K562 (cell line): ENCODE results near the gene DVL3. TPM values are rescaled to one million over a fixed set of nuclear protein-coding genes. Genes with fewer than 3 reads are reported as not detected.

Experiments
- BCOR ChIP-seq: fragments of 450-650 bp; IDR thresholded peaks from 2 replicates; pipeline ENCODE4 v1.6.1; 2016
- CUX1 ChIP-seq: fragments of 200-800 bp; sonication (Bioruptor generic); IDR thresholded peaks from 2 replicates; pipeline ENCODE4 v1.6.1; 2016; ENCODE audit warnings: missing genetic modification characterization, missing compliant biosample characterization
- ELF2 ChIP-seq: fragments of 250-450 bp; sonication (Bioruptor Pico); IDR thresholded peaks from 2 replicates; pipeline ENCODE4 v1.5.0; 2021; ENCODE audit warnings: mild to moderate bottlenecking
- HDAC2 ChIP-seq: fragments of 450-650 bp; IDR thresholded peaks from 2 replicates; pipeline ENCODE4 v1.6.1; 2016; ENCODE audit warnings: mild to moderate bottlenecking
- IFI16 ChIP-seq: fragments of 250-450 bp; sonication (Bioruptor Pico); IDR thresholded peaks from 2 replicates; pipeline ENCODE4 v2.1.2; 2022; ENCODE audit warnings: mild to moderate bottlenecking, inconsistent platforms
- KAT7 ChIP-seq: sonication (generic); formaldehyde crosslinking; IDR thresholded peaks from 2 replicates; pipeline ENCODE4 v1.8.0; 2022; ENCODE audit warnings: missing genetic modification reagents, mild to moderate bottlenecking, borderline replicate concordance
- TEAD1 ChIP-seq, 2 experiments: fragments of 450-650 bp in 1 of 2; sonication (generic) in 1 of 2; formaldehyde crosslinking; IDR thresholded peaks; 2 replicates each; pipeline versions ENCODE4 v1.4.0 to v1.8.0; 2020 to 2022; ENCODE audit warnings: mild to moderate bottlenecking in 2 of 2, missing genetic modification reagents in 1 of 2
- THAP7 ChIP-seq: fragments of 250-450 bp; sonication (Bioruptor Pico); IDR thresholded peaks from 2 replicates; pipeline ENCODE4 v1.5.0; 2021
- ZBTB43 ChIP-seq: sonication (generic); formaldehyde crosslinking; IDR thresholded peaks from 2 replicates; pipeline ENCODE4 v1.8.0; 2023; ENCODE audit warnings: mild to moderate bottlenecking, missing genetic modification reagents
- polyA plus RNA-seq, 8 experiments: library from polyadenylated mRNA; depleted of rRNA in 4 of 8; stranded (reverse) in 5 of 8; unstranded in 3 of 8; fragments of >200 nt; fragmentation: Nextera tagmentation in 2 of 8; fragmentation: Illumina TruSeq in 1 of 8; extraction: Ambion mirVana in 2 of 8; extraction: Trizol in 1 of 8; gene quantifications; 2 replicates each; pipeline versions ENCODE4 v1.2.1 to v1.2.3, GENCODE V29; 2011 to 2014; ENCODE audit warnings: inconsistent platforms in 1 of 8, missing spikeins in 1 of 8
- total RNA-seq, 7 experiments: library from RNA; depleted of rRNA in 6 of 7; stranded (reverse); fragments of >200 nt in 6 of 7; fragmentation: Illumina TruSeq in 2 of 7; extraction: Trizol in 2 of 7; gene quantifications; 2 replicates each; pipeline versions ENCODE4 v1.2.1 to v1.2.3, GENCODE V29; 2011 to 2021; ENCODE audit warnings: low replicate concordance in 1 of 7
- TF ChIP-seq, protein P1 (sequence below): fragments of 450-650 bp; IDR thresholded peaks from 2 replicates; pipeline ENCODE4 v1.6.1; 2018; ENCODE audit not compliant: partially characterized antibody
- TF ChIP-seq, protein P2 (sequence below): fragments of 450-650 bp; IDR thresholded peaks from 2 replicates; pipeline ENCODE4 v1.6.1; 2016; ENCODE audit warnings: antibody characterized with exemption
- TF ChIP-seq, protein P3 (sequence below), 2 experiments: fragments of 450-650 bp in 1 of 2; sonication (generic) in 1 of 2; formaldehyde crosslinking; conservative IDR thresholded peaks; 2 replicates each; pipeline versions ENCODE4 v1.4.0 to v1.8.1; 2020 to 2022; ENCODE audit warnings: mild to moderate bottlenecking in 1 of 2, missing genetic modification reagents in 1 of 2

DVL3 gene
- total and polyA plus RNA-seq, 9 of the 15 experiments (the other 6 are each of a cell fraction or from before 2014, with no cell fraction given), result 3.1 to 57.9 (median 20.1) TPM

DNA sequence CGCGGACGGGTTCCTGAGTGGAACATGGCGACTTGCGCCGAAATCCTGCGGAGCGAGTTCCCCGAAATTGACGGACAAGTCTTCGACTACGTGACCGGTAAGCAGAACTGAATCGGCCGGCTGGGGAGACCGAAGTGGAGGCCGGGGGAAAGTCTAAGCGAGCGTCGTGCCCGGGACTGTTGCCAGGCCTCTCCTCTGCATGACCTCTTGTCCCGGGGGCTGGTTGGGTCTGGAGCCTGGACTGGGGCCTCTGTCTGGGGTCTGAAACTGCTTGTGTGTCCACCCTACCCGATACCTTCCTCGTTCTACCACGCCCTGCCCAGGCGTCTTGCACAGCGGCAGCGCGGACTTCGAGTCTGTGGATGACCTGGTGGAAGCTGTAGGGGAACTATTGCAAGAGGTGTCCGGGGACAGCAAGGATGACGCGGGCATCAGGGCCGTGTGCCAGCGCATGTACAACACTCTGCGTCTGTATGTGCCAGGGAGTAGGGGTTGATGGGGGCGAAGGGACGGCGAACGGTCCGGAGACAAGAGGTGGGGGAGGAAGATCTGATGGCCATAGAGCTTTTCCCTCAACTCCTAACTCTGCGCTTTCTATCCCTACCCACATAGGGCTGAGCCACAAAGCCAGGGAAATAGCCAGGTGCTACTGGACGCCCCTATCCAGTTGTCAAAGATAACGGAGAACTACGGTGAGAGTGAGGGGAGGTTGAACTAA, 31.2 kb downstream of the DVL3 start, which contains the start of gene ABCF3 (continued):
- no peak for TF ChIP-seq CUX1
- TF ChIP-seq ZBTB43 (CRISPR knock-in tag), result peak; percentile 84; the same call in 1 of the 2 replicates
- TF ChIP-seq, protein P1, sequence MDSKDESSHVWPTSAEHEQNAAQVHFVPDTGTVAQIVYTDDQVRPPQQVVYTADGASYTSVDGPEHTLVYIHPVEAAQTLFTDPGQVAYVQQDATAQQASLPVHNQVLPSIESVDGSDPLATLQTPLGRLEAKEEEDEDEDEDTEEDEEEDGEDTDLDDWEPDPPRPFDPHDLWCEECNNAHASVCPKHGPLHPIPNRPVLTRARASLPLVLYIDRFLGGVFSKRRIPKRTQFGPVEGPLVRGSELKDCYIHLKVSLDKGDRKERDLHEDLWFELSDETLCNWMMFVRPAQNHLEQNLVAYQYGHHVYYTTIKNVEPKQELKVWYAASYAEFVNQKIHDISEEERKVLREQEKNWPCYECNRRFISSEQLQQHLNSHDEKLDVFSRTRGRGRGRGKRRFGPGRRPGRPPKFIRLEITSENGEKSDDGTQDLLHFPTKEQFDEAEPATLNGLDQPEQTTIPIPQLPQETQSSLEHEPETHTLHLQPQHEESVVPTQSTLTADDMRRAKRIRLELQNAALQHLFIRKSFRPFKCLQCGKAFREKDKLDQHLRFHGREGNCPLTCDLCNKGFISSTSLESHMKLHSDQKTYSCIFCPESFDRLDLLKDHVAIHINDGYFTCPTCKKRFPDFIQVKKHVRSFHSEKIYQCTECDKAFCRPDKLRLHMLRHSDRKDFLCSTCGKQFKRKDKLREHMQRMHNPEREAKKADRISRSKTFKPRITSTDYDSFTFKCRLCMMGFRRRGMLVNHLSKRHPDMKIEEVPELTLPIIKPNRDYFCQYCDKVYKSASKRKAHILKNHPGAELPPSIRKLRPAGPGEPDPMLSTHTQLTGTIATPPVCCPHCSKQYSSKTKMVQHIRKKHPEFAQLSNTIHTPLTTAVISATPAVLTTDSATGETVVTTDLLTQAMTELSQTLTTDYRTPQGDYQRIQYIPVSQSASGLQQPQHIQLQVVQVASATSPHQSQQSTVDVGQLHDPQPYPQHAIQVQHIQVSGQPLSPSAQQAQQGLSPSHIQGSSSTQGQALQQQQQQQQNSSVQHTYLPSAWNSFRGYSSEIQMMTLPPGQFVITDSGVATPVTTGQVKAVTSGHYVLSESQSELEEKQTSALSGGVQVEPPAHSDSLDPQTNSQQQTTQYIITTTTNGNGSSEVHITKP, result peak; percentile 22
- no peak for TF ChIP-seq ELF2 (CRISPR knock-in tag)
- peak in 1 of 2 experiments; percentile 64; a peak in 1 of 4 replicates for TF ChIP-seq TEAD1 (CRISPR knock-in tag; IDR thresholded peaks at IDR 0.05)
- TF ChIP-seq, protein P2, sequence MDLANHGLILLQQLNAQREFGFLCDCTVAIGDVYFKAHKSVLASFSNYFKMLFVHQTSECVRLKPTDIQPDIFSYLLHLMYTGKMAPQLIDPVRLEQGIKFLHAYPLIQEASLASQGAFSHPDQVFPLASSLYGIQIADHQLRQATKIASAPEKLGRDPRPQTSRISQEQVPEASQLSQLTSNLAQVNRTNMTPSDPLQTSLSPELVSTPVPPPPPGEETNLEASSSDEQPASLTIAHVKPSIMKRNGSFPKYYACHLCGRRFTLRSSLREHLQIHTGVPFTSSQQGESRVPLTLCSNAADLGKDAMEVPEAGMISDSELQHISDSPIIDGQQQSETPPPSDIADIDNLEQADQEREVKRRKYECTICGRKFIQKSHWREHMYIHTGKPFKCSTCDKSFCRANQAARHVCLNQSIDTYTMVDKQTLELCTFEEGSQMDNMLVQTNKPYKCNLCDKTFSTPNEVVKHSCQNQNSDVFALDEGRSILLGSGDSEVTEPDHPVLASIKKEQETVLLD, result no peak
- TF ChIP-seq, protein P3, sequence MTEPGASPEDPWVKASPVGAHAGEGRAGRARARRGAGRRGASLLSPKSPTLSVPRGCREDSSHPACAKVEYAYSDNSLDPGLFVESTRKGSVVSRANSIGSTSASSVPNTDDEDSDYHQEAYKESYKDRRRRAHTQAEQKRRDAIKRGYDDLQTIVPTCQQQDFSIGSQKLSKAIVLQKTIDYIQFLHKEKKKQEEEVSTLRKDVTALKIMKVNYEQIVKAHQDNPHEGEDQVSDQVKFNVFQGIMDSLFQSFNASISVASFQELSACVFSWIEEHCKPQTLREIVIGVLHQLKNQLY (CRISPR knock-in tag; conservative IDR thresholded peaks at IDR 0.05), result 0 out of 4 replicates have a peak, but pooled peaks of 1 of the 2 experiments have one; percentile 61
- peak; percentile 79; the same call in 1 of the 2 replicates for TF ChIP-seq THAP7
- TF ChIP-seq BCOR, result no peak
- no peak for TF ChIP-seq IFI16
- 0 out of 2 replicates have a peak, but pooled peaks have one; percentile 9 for TF ChIP-seq HDAC2
- TF ChIP-seq KAT7 (CRISPR knock-in tag), result 0 out of 2 replicates have a peak, but pooled peaks have one; percentile 43
